Mesothelial cell of epicardium (in vitro differentiated cells): ENCODE results near the gene TTC28. TPM values are rescaled to one million over a fixed set of nuclear protein-coding genes. Genes with fewer than 3 reads are reported as not detected.
"Not testable (repeated sequence)": the region's sequence is repeated elsewhere in the genome, so short reads cannot be mapped to it uniquely, and the experiment has no call there.

Experiments
- DNase-seq, 2 experiments: peaks; one replicate each; pipeline ENCODE4 v3.0.0; 2021; ENCODE audit warnings: low spot score in 2 of 2; ENCODE audit not compliant: unreplicated experiment in 2 of 2
- H3K27ac Mint-ChIP-seq: 2 replicates; pipeline ENCODE4 v1.8.0; 2021; ENCODE audit warnings: mixed read lengths
- H3K27me3 Mint-ChIP-seq: 2 replicates; pipeline ENCODE4 v1.8.0; 2021; ENCODE audit warnings: low read depth, mixed read lengths
- H3K36me3 Mint-ChIP-seq: 2 replicates; pipeline ENCODE4 v1.8.0; 2021; ENCODE audit warnings: mixed read lengths
- H3K4me1 Mint-ChIP-seq: 2 replicates; pipeline ENCODE4 v1.8.0; 2021; ENCODE audit warnings: mixed read lengths
- H3K4me3 Mint-ChIP-seq: 2 replicates; pipeline ENCODE4 v1.8.0; 2021; ENCODE audit warnings: mild to moderate bottlenecking, moderate library complexity, mixed read lengths
- H3K9me3 Mint-ChIP-seq: 2 replicates; pipeline ENCODE4 v1.8.0; 2021; ENCODE audit warnings: mixed read lengths
- CTCF ChIP-seq: fragments of 200-600 bp; sonication (generic); IDR thresholded peaks from one replicate; pipeline ENCODE4 v1.5.0; 2021; ENCODE audit warnings: antibody characterized with exemption; ENCODE audit not compliant: unreplicated experiment
- total RNA-seq: library from RNA; stranded (reverse); gene quantifications from 3 replicates; pipeline ENCODE4 v1.2.1, GENCODE V29; 2021

TTC28 gene
- total RNA-seq, 1 donor from 2014 or later = 95.9 TPM

- Mint-ChIP-seq H3K36me3 (peaks cover 17% of the 10 kb centered on the region), H3K4me3 (no peak overlapping the region), H3K9me3 (no peaks in the 10 kb centered on the region), H3K4me1 (peaks cover 16% of the 10 kb centered on the region), H3K27me3 (no peaks in the 10 kb centered on the region), H3K27ac (no peak overlapping the region)
- no peak for TF ChIP-seq CTCF
- no peak for DNase-seq
Measured at GRCh38 chr22:28706845-28707244, 27.2 kb upstream of the TTC28 start.

GRCh38 chr22:28703436-28703835, 23.8 kb upstream of the TTC28 start:
- Mint-ChIP-seq H3K27me3 (no peaks in the 10 kb centered on the region), H3K27ac (no peak overlapping the region), H3K9me3 (no peaks in the 10 kb centered on the region), H3K4me1 (no peaks in the 10 kb centered on the region), H3K36me3 (peaks cover 17% of the 10 kb centered on the region), H3K4me3 (no peak overlapping the region)
- DNase-seq = no peak
- no peak for TF ChIP-seq CTCF

GRCh38 chr22:28702891-28703290, 23.3 kb upstream of the TTC28 start:
- Mint-ChIP-seq H3K36me3 (peaks cover 19% of the 10 kb centered on the region), H3K27ac (no peak overlapping the region), H3K4me1 (no peaks in the 10 kb centered on the region), H3K27me3 (no peaks in the 10 kb centered on the region), H3K4me3 (no peak overlapping the region), H3K9me3 (no peaks in the 10 kb centered on the region)
- no peak for DNase-seq
- TF ChIP-seq CTCF = no peak

- Mint-ChIP-seq H3K27ac (peak overlapping the region; percentile 66), H3K4me1 (peaks cover 16% of the 10 kb centered on the region), H3K36me3 (peaks cover 11% of the 10 kb centered on the region)
- DNase-seq, H3K9me3 Mint-ChIP-seq, H3K4me3 Mint-ChIP-seq, H3K27me3 Mint-ChIP-seq: not testable (repeated sequence)
Measured at GRCh38 chr22:28693041-28693760, 13.6 kb upstream of the TTC28 start.

- H3K9me3 Mint-ChIP-seq, DNase-seq, H3K4me3 Mint-ChIP-seq, H3K27me3 Mint-ChIP-seq, H3K27ac Mint-ChIP-seq: not testable (repeated sequence)
- H3K4me1 Mint-ChIP-seq = peaks cover 12% of the 10 kb centered on the region
- peaks cover 13% of the 10 kb centered on the region for H3K36me3 Mint-ChIP-seq
Measured at GRCh38 chr22:28689796-28690195, 10.2 kb upstream of the TTC28 start.

GRCh38 chr22:28682966-28683365, 3.3 kb upstream of the TTC28 start:
- not testable (repeated sequence) for H3K9me3 Mint-ChIP-seq, H3K36me3 Mint-ChIP-seq, H3K27me3 Mint-ChIP-seq, DNase-seq, H3K4me1 Mint-ChIP-seq, H3K4me3 Mint-ChIP-seq, H3K27ac Mint-ChIP-seq

GRCh38 chr22:28680813-28681490, 1.3 kb upstream of the TTC28 start:
- not testable (repeated sequence) for DNase-seq, H3K27me3 Mint-ChIP-seq, H3K27ac Mint-ChIP-seq, H3K9me3 Mint-ChIP-seq, H3K36me3 Mint-ChIP-seq, H3K4me1 Mint-ChIP-seq
- H3K4me3 Mint-ChIP-seq = peak overlapping the region; percentile 86

GRCh38 chr22:28678778-28679610, 646 bp downstream of the TTC28 start:
- DNase-seq = peak in 1 of 2 experiments; percentile 20
- Mint-ChIP-seq H3K4me3 (peak overlapping the region; percentile 83), H3K27ac (peak overlapping the region; percentile 47), H3K4me1 (peaks cover 10% of the 10 kb centered on the region)
- H3K27me3 Mint-ChIP-seq, H3K36me3 Mint-ChIP-seq, H3K9me3 Mint-ChIP-seq: not testable (repeated sequence)

- H3K27ac Mint-ChIP-seq, H3K36me3 Mint-ChIP-seq, H3K9me3 Mint-ChIP-seq, H3K27me3 Mint-ChIP-seq, DNase-seq: not testable (repeated sequence)
- H3K4me3 Mint-ChIP-seq = peak overlapping the region; percentile 83
- peaks cover 11% of the 10 kb centered on the region for H3K4me1 Mint-ChIP-seq
Measured at GRCh38 chr22:28678170-28678569, 1.5 kb downstream of the TTC28 start.
